ENCODE data around the gene KLK3. TPM values are rescaled to one million over a fixed set of nuclear protein-coding genes. Genes with fewer than 3 reads are reported as not detected.

The KLK3 gene
- total and polyA plus RNA-seq, 2 experiments from 2014 or later, result not detected

GRCh38 chr19:50896591-50897190 is 42.0 kb downstream of the KLK3 start:
- TF ChIP-seq CTCF (IDR thresholded peaks at IDR 0.05; ENCODE audit: low read depth, low read length), result no peak
- Histone ChIP-seq H3K27ac (no peak overlapping the region), H3K4me3 (no peak overlapping the region), H3K36me3 (no peaks in the 10 kb centered on the region), H3K4me1 (ENCODE audit: low read depth) (no peaks in the 10 kb centered on the region), H3K27me3 (peaks cover 16% of the 10 kb centered on the region), H3K9me3 (ENCODE audit: low read depth) (no peaks in the 10 kb centered on the region)
- peak in 1 of 2 donors; percentile 40 for DNase-seq (ENCODE audit: low read depth in 1 of 2, low spot score in 1 of 2)

GRCh38 chr19:50897191-50897607 is 42.5 kb downstream of the KLK3 start:
- no peaks in the 10 kb centered on the region for H3K9me3 ChIP-seq (ENCODE audit: low read depth)

GRCh38 chr19:50897612-50898011 is 42.9 kb downstream of the KLK3 start:
- H3K9me3 ChIP-seq (ENCODE audit: low read depth), result no peaks in the 10 kb centered on the region
- TF ChIP-seq CTCF (IDR thresholded peaks at IDR 0.05; ENCODE audit: low read depth, low read length), result no peak
- H3K4me3 ChIP-seq, result no peak overlapping the region
- DNase-seq (ENCODE audit: low read depth in 1 of 2, low spot score in 1 of 2), result no peak
- no peaks in the 10 kb centered on the region for H3K36me3 ChIP-seq
- H3K4me1 ChIP-seq (ENCODE audit: low read depth), result no peaks in the 10 kb centered on the region
- H3K27ac ChIP-seq, result no peak overlapping the region
- H3K27me3 ChIP-seq, result peaks cover 16% of the 10 kb centered on the region

More at GRCh38 chr19:50897191-50897607, 42.5 kb downstream of the KLK3 start:
- Histone ChIP-seq H3K27me3 (peaks cover 16% of the 10 kb centered on the region), H3K4me1 (ENCODE audit: low read depth) (no peaks in the 10 kb centered on the region), H3K4me3 (no peak overlapping the region), H3K27ac (no peak overlapping the region), H3K36me3 (no peaks in the 10 kb centered on the region)
- DNase-seq (ENCODE audit: low read depth in 1 of 2, low spot score in 1 of 2), result no peak
- no peak for TF ChIP-seq CTCF (IDR thresholded peaks at IDR 0.05; ENCODE audit: low read depth, low read length)

- H3K27ac ChIP-seq, result no peak overlapping the region
- TF ChIP-seq CTCF (IDR thresholded peaks at IDR 0.05; ENCODE audit: low read depth, low read length), result no peak
- H3K4me3 ChIP-seq, result no peak overlapping the region
- no peaks in the 10 kb centered on the region for H3K36me3 ChIP-seq
- H3K4me1 ChIP-seq (ENCODE audit: low read depth), result no peaks in the 10 kb centered on the region
- peaks cover 16% of the 10 kb centered on the region for H3K27me3 ChIP-seq
- no peak for DNase-seq (ENCODE audit: low read depth in 1 of 2, low spot score in 1 of 2)
- H3K9me3 ChIP-seq (ENCODE audit: low read depth), result no peaks in the 10 kb centered on the region
Measured at GRCh38 chr19:50898018-50898417, 43.3 kb downstream of the KLK3 start.

GRCh38 chr19:50899569-50899968 is 44.9 kb downstream of the KLK3 start:
- Histone ChIP-seq H3K27me3 (peaks cover 16% of the 10 kb centered on the region), H3K4me3 (no peak overlapping the region), H3K4me1 (ENCODE audit: low read depth) (no peaks in the 10 kb centered on the region), H3K36me3 (no peaks in the 10 kb centered on the region), H3K27ac (no peak overlapping the region), H3K9me3 (ENCODE audit: low read depth) (no peaks in the 10 kb centered on the region)
- DNase-seq (ENCODE audit: low read depth in 1 of 2, low spot score in 1 of 2), result no peak
- TF ChIP-seq CTCF (IDR thresholded peaks at IDR 0.05; ENCODE audit: low read depth, low read length), result no peak

All from cardiac muscle cell (in vitro differentiated cells and primary cell).